ENCODE data around the gene SLC35D1. TPM values are rescaled to one million over a fixed set of nuclear protein-coding genes. Genes with fewer than 3 reads are reported as not detected.

SLC35D1 gene
- total and polyA plus RNA-seq, 2 donors (not counting 1 experiment from before 2014, with no cell fraction given): 4.0 to 16.8 TPM

DNA sequence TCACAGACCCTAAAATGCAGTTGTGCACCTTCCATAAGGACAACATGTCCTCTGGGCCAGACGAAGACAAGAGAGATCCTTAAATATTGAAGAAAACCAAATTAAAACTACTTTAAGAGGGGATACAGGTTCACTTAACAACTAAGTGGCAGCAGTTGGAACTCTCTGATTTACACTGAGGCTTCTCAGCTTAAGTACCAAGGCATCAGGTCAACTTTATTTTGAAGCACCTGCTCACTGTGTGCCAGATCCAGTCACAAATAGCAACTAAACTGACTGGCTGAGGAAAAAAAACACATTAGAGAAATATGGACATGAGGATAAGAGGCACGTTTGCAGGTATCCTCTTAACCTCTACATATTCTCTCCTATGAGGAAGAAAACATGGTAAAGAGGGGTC is 33.2 kb downstream of the SLC35D1 start:
- no peak overlapping the region for H3K4me2 ChIP-seq (replicated peaks; ENCODE audit: low read depth, low read length, poor library complexity, severe bottlenecking)
- no peaks in the 10 kb centered on the region for H3K4me1 Mint-ChIP-seq
- no peaks in the 10 kb centered on the region for H3K4me1 ChIP-seq (ENCODE audit: control insufficient read depth in 2 of 2, insufficient read depth in 2 of 2, low read length in 2 of 2)
- no peak for DNase-seq
- intact Hi-C loops (cut with micrococcal nuclease): no loop called here
- H3K79me2 ChIP-seq (ENCODE audit: control insufficient read depth, insufficient read depth, low read length): no peaks in the 10 kb centered on the region
- CTCF ChIA-PET: interaction anchor here (2.5 to 3.0 kb wide), 2 partner anchors 25 to 128 kb away, joined by 11 to 12 read pairs; no protein-coding TSS in a partner anchor
- no CpG with 5 or more reads among the region's 2 CpGs for WGBS (ENCODE audit: insufficient coverage)
- no peak overlapping the region for H3K9ac ChIP-seq (ENCODE audit: low read length)
- POLR2A ChIA-PET: no interaction called here
- no peaks in the 10 kb centered on the region for H3K27me3 ChIP-seq (replicated peaks in 1 of 4; ENCODE audit: control extremely low read depth in 1 of 4, control insufficient read depth in 3 of 4, insufficient read depth in 4 of 4, low read length in 3 of 4)
- no peaks in the 10 kb centered on the region for H3K27me3 Mint-ChIP-seq
- H3K4me3 Mint-ChIP-seq: no peak overlapping the region
- H4K20me1 ChIP-seq (ENCODE audit: control insufficient read depth, insufficient read depth, low read length, poor library complexity, severe bottlenecking): no peaks in the 10 kb centered on the region
- H3K27ac ChIP-seq (ENCODE audit: low read length in 2 of 2): no peak overlapping the region
- H3K36me3 ChIP-seq (replicated peaks in 1 of 2; ENCODE audit: control extremely low read depth in 1 of 2, control insufficient read depth in 1 of 2, extremely low read depth in 1 of 2, insufficient read depth in 2 of 2, low read length in 1 of 2): peaks cover 15 to 30% of the 10 kb centered on the region in 2 experiments
- no peaks in the 10 kb centered on the region for H3K9me3 ChIP-seq (ENCODE audit: control extremely low read depth in 1 of 3, control insufficient read depth in 2 of 3, insufficient read depth in 1 of 3, low read length in 2 of 3)
- H3K9me3 Mint-ChIP-seq (ENCODE audit: insufficient read depth): no peaks in the 10 kb centered on the region
- no peak for ATAC-seq (ENCODE audit: low read depth)
- no peak for TF ChIP-seq EZH2 (IDR thresholded peaks at IDR 0.05; ENCODE audit: borderline replicate concordance, insufficient read depth, low read depth, low read length, poor library complexity, severe bottlenecking)
- TF ChIP-seq, protein P1, sequence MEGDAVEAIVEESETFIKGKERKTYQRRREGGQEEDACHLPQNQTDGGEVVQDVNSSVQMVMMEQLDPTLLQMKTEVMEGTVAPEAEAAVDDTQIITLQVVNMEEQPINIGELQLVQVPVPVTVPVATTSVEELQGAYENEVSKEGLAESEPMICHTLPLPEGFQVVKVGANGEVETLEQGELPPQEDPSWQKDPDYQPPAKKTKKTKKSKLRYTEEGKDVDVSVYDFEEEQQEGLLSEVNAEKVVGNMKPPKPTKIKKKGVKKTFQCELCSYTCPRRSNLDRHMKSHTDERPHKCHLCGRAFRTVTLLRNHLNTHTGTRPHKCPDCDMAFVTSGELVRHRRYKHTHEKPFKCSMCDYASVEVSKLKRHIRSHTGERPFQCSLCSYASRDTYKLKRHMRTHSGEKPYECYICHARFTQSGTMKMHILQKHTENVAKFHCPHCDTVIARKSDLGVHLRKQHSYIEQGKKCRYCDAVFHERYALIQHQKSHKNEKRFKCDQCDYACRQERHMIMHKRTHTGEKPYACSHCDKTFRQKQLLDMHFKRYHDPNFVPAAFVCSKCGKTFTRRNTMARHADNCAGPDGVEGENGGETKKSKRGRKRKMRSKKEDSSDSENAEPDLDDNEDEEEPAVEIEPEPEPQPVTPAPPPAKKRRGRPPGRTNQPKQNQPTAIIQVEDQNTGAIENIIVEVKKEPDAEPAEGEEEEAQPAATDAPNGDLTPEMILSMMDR (IDR thresholded peaks at IDR 0.05): no peak
- no peak overlapping the region for H2AFZ ChIP-seq (ENCODE audit: insufficient read depth, low read depth, low read length, poor library complexity, severe bottlenecking)
- H3K4me3 ChIP-seq (ENCODE audit: control extremely low read depth in 1 of 5, extremely low read depth in 1 of 5, insufficient read depth in 1 of 5, low read depth in 2 of 5, low read length in 4 of 5): no peak overlapping the region
- H3K27ac Mint-ChIP-seq: no peak overlapping the region

DNA sequence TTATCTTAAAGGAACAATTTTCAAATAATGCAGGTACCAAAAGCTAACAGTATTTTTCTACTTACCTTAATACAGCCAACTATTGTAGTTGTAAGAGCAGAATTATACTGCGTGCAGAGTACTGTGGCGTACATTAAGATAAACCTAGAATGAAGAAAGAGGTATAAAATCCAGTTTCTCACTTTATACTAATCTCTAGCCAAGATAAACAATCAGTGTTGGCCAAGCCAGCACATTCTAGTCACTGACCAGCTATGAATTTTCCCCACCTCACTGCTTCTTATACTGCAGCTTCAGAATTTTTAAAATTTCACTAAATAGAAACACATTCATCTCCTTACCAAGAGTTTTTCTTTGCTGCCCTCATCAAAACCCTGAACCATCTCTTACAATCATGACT is 33.6 kb downstream of the SLC35D1 start:
- Mint-ChIP-seq H3K27me3 (no peaks in the 10 kb centered on the region), H3K27ac (no peak overlapping the region), H3K4me3 (no peak overlapping the region), H3K9me3 (ENCODE audit: insufficient read depth) (no peaks in the 10 kb centered on the region), H3K4me1 (no peaks in the 10 kb centered on the region)
- no peak overlapping the region for H3K4me3 ChIP-seq (ENCODE audit: control extremely low read depth in 1 of 5, extremely low read depth in 1 of 5, insufficient read depth in 1 of 5, low read depth in 2 of 5, low read length in 4 of 5)
- no peak overlapping the region for H2AFZ ChIP-seq (ENCODE audit: insufficient read depth, low read depth, low read length, poor library complexity, severe bottlenecking)
- no peaks in the 10 kb centered on the region for H3K27me3 ChIP-seq (replicated peaks in 1 of 4; ENCODE audit: control extremely low read depth in 1 of 4, control insufficient read depth in 3 of 4, insufficient read depth in 4 of 4, low read length in 3 of 4)
- H3K9ac ChIP-seq (ENCODE audit: low read length): no peak overlapping the region
- no peaks in the 10 kb centered on the region for H3K9me3 ChIP-seq (ENCODE audit: control extremely low read depth in 1 of 3, control insufficient read depth in 2 of 3, insufficient read depth in 1 of 3, low read length in 2 of 3)
- no peaks in the 10 kb centered on the region for H4K20me1 ChIP-seq (ENCODE audit: control insufficient read depth, insufficient read depth, low read length, poor library complexity, severe bottlenecking)
- H3K4me2 ChIP-seq (replicated peaks; ENCODE audit: low read depth, low read length, poor library complexity, severe bottlenecking): no peak overlapping the region
- no peak for TF ChIP-seq EZH2 (IDR thresholded peaks at IDR 0.05; ENCODE audit: borderline replicate concordance, insufficient read depth, low read depth, low read length, poor library complexity, severe bottlenecking)
- TF ChIP-seq, protein P1 (IDR thresholded peaks at IDR 0.05): no peak
- H3K4me1 ChIP-seq (ENCODE audit: control insufficient read depth in 2 of 2, insufficient read depth in 2 of 2, low read length in 2 of 2): no peaks in the 10 kb centered on the region
- ChIA-PET CTCF (interaction anchor here (2.5 to 3.0 kb wide), 2 partner anchors 24 to 129 kb away, joined by 11 to 12 read pairs; no protein-coding TSS in a partner anchor), POLR2A (no interaction called here)
- H3K36me3 ChIP-seq (replicated peaks in 1 of 2; ENCODE audit: control extremely low read depth in 1 of 2, control insufficient read depth in 1 of 2, extremely low read depth in 1 of 2, insufficient read depth in 2 of 2, low read length in 1 of 2): peaks cover 15 to 30% of the 10 kb centered on the region in 2 experiments
- DNase-seq: no peak
- no CpG with 5 or more reads among the region's 2 CpGs for WGBS (ENCODE audit: insufficient coverage)
- no peak overlapping the region for H3K27ac ChIP-seq (ENCODE audit: low read length in 2 of 2)
- intact Hi-C loops (cut with micrococcal nuclease): no loop called here
- no peak for ATAC-seq (ENCODE audit: low read depth)
- no peaks in the 10 kb centered on the region for H3K79me2 ChIP-seq (ENCODE audit: control insufficient read depth, insufficient read depth, low read length)
